SU-DHL-6 (cell line): ENCODE data around the gene AKAP8L.

Experiments used
- H2AFZ ChIP-seq: fragments of 200-600 bp; sonication (generic); 2 replicates; pipeline ENCODE4 v1.6.1; 2014; ENCODE audit warnings: low read depth, mild to moderate bottlenecking, moderate library complexity, mixed read lengths, antibody characterized with exemption, low read length; ENCODE audit not compliant: severe bottlenecking
- H3F3A ChIP-seq: fragments of 200-600 bp; shearing (Covaris generic); 2 replicates; pipeline ENCODE4 v1.6.0; 2016; ENCODE audit warnings: antibody characterized with exemption, mild to moderate bottlenecking; ENCODE audit not compliant: insufficient read depth
- H3K27ac ChIP-seq: fragments of 200-600 bp; sonication (generic); 2 replicates; pipeline ENCODE4 v1.5.1; 2016; ENCODE audit warnings: low read depth, mild to moderate bottlenecking, low read length, moderate library complexity, mixed read lengths
- H3K27me3 ChIP-seq: fragments of 200-600 bp; sonication (generic), shearing (Covaris generic); 2 replicates; pipeline ENCODE4 v1.6.0; 2014; ENCODE audit warnings: mild to moderate bottlenecking, low read length
- H3K36me3 ChIP-seq: fragments of 200-600 bp; sonication (generic); 2 replicates; pipeline ENCODE4 v1.6.1; 2014; ENCODE audit warnings: mild to moderate bottlenecking, low read length, mixed read lengths
- H3K4me2 ChIP-seq: fragments of 300-600, 200-600 bp; shearing (Covaris generic), sonication (generic); 2 replicates; pipeline ENCODE4 v1.6.0; 2014; ENCODE audit warnings: low read length, low read depth, mild to moderate bottlenecking; ENCODE audit not compliant: poor library complexity, severe bottlenecking
- H3K4me3 ChIP-seq: fragments of 200-600 bp; sonication (generic); 2 replicates; pipeline ENCODE4 v1.5.1; 2014; ENCODE audit warnings: antibody characterized with exemption, low read length, mild to moderate bottlenecking, mixed read lengths; ENCODE audit not compliant: insufficient read depth, poor library complexity, severe bottlenecking
- H3K79me2 ChIP-seq: fragments of 200-600 bp; sonication (generic); 2 replicates; pipeline ENCODE4 v1.6.1; 2014; ENCODE audit warnings: mild to moderate bottlenecking, low read length, moderate library complexity; ENCODE audit not compliant: insufficient read depth
- H3K9ac ChIP-seq: fragments of 200-600 bp; sonication (generic); 2 replicates; pipeline ENCODE4 v1.7.0; 2014; ENCODE audit warnings: mild to moderate bottlenecking, low read length
- H3K9me2 ChIP-seq: fragments of 200-600 bp; sonication (generic); replicated peaks from 2 replicates; pipeline ENCODE4 v1.6.1; 2014; ENCODE audit warnings: low read length; ENCODE audit not compliant: insufficient read depth
- H3K9me3 ChIP-seq: fragments of 200-600 bp; sonication (generic); 2 replicates; pipeline ENCODE4 v1.6.1; 2014; ENCODE audit warnings: low read length, mixed read lengths; ENCODE audit not compliant: insufficient read depth
- H4K20me1 ChIP-seq: fragments of 200-600 bp; sonication (generic); 2 replicates; pipeline ENCODE4 v1.6.1; 2014; ENCODE audit warnings: low read depth, mild to moderate bottlenecking, antibody characterized with exemption, low read length, moderate library complexity, mixed read lengths
- EZH2phosphoT487 ChIP-seq: fragments of 200-600 bp; sonication (generic), shearing (Covaris generic); conservative IDR thresholded peaks from 2 replicates; pipeline ENCODE4 v1.6.1; 2018; ENCODE audit warnings: mild to moderate bottlenecking, antibody characterized with exemption, low read length, moderate library complexity, mixed read lengths
- TF ChIP-seq, protein P1 (sequence below): fragments of 200-600 bp; sonication (generic); IDR thresholded peaks from one replicate; pipeline ENCODE4 v1.5.1; 2017; ENCODE audit warnings: antibody characterized with exemption, mild to moderate bottlenecking, low read length, moderate library complexity; ENCODE audit not compliant: insufficient read depth, poor library complexity, severe bottlenecking

AKAP8L gene

DNA sequence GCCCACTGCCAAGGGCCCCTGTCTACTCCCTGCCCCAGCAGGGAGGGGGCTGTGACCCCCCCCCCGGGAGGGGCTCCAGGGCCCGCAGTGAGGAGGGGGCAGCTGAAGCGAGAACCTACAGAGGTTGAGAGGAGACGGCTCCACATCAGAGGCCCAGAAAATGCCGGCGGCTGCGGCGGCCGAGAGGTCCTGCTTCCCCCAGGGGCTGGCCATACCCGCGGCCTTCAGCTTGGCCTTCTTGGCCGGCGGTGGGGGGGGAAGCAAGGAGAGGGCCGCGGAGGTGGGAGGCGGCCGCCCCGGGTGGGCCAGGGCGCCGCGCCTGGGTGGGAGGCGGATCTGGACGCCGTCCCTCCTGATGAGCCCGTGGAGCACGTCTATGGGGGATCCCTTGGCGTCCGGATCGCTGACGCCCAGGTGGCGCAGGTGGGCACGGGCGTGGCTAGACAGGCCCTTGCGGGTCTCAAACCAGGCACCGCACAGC, 9.2 kb upstream of the AKAP8L start:
- H3K4me3 ChIP-seq = no peak overlapping the region
- H3K27me3 ChIP-seq = no peaks in the 10 kb centered on the region
- no peaks in the 10 kb centered on the region for H3K9me2 ChIP-seq
- H3K27ac ChIP-seq = no peak overlapping the region
- H3K36me3 ChIP-seq = peaks cover 7% of the 10 kb centered on the region; the same call in 1 of the 2 replicates
- no peak overlapping the region for H3K4me2 ChIP-seq
- no peak overlapping the region for H3K9ac ChIP-seq
- no peaks in the 10 kb centered on the region for H3K9me3 ChIP-seq
- H4K20me1 ChIP-seq = no peaks in the 10 kb centered on the region; the same call in 1 of the 2 replicates
- TF ChIP-seq EZH2phosphoT487 = no peak
- TF ChIP-seq, protein P1, sequence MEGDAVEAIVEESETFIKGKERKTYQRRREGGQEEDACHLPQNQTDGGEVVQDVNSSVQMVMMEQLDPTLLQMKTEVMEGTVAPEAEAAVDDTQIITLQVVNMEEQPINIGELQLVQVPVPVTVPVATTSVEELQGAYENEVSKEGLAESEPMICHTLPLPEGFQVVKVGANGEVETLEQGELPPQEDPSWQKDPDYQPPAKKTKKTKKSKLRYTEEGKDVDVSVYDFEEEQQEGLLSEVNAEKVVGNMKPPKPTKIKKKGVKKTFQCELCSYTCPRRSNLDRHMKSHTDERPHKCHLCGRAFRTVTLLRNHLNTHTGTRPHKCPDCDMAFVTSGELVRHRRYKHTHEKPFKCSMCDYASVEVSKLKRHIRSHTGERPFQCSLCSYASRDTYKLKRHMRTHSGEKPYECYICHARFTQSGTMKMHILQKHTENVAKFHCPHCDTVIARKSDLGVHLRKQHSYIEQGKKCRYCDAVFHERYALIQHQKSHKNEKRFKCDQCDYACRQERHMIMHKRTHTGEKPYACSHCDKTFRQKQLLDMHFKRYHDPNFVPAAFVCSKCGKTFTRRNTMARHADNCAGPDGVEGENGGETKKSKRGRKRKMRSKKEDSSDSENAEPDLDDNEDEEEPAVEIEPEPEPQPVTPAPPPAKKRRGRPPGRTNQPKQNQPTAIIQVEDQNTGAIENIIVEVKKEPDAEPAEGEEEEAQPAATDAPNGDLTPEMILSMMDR = no peak
- no peak overlapping the region for H2AFZ ChIP-seq
- no peaks in the 10 kb centered on the region for H3F3A ChIP-seq
- peaks cover 40% of the 10 kb centered on the region for H3K79me2 ChIP-seq

DNA sequence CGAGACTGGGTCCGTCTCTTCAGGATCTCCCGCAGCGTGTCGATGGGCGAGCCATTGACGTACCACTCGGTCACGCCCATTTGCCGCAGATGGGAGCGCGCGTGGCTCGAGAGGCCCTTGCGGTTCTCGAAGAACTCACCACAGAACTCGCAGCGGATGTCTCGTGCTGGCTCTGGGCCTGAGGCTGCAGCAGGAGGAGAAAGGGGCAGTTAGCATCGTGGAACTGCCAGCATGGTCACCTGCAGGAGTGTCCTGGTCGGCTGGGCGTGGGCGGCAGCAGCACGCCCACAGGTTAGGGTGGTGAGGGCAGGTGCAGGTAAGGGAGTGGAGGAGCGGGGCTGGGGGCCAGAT, 8.5 kb upstream of the AKAP8L start:
- H3K9ac ChIP-seq = no peak overlapping the region
- peaks cover 7% of the 10 kb centered on the region; the same call in 1 of the 2 replicates for H3K36me3 ChIP-seq

DNA sequence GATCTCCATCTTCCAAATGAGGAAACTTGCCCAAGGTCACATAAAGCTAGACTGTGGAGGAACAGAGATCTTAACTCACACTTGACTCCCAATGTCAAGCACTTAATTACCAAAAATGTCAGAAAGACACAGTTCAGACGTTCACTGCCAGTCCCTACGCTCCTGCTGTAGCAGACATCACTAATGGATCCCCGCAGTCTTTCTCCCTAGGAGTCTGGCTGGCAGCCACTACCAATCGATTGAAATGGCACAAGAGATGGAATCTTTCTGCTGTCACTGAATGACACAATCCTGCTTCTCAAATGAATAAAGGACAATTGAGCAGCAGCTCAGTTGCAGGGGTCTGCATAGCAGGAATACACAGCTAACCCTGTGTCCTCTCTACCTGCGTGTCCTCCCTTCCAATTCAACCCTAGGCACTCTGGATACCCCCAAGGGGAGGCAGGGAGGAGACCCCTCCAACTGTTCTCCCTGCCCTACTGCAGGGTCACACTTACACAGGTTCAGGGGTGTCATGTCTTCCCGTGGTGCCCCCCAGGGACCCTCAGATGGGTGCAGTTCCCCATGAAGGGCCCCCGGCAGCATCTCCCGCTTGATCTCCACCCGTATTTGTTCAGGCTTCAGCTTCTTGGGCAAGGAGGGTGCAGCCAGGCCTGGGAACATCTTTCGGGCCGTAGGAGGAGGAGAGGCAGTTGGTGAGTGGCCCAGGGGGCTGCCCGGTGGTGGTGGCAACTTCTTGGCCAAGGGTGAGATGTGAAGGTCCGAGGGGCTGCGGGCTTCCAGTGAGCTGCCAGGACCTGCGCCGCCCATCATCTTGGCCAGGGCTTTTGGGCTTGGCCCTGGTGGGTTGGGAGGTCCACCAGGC, 7.9 kb upstream of the AKAP8L start:
- H3K79me2 ChIP-seq = peaks cover 34% of the 10 kb centered on the region
- no peaks in the 10 kb centered on the region for H3K9me2 ChIP-seq
- TF ChIP-seq, protein P1 = no peak
- TF ChIP-seq EZH2phosphoT487 = no peak
- H4K20me1 ChIP-seq = no peaks in the 10 kb centered on the region; the same call in 1 of the 2 replicates
- no peak overlapping the region for H3K27ac ChIP-seq
- no peak overlapping the region for H3K4me3 ChIP-seq
- no peaks in the 10 kb centered on the region for H3F3A ChIP-seq
- no peaks in the 10 kb centered on the region for H3K9me3 ChIP-seq
- H3K9ac ChIP-seq = no peak overlapping the region
- H3K36me3 ChIP-seq = peaks cover 7% of the 10 kb centered on the region; the same call in 1 of the 2 replicates
- no peak overlapping the region for H3K4me2 ChIP-seq
- no peaks in the 10 kb centered on the region for H3K27me3 ChIP-seq
- no peak overlapping the region for H2AFZ ChIP-seq

More for the DNA sequence above, 8.5 kb upstream of the AKAP8L start:
- Histone ChIP-seq H3F3A (no peaks in the 10 kb centered on the region), H3K4me3 (no peak overlapping the region), H3K27me3 (no peaks in the 10 kb centered on the region), H2AFZ (no peak overlapping the region), H4K20me1 (no peaks in the 10 kb centered on the region; the same call in 1 of the 2 replicates), H3K9me3 (no peaks in the 10 kb centered on the region), H3K27ac (no peak overlapping the region), H3K4me2 (no peak overlapping the region), H3K9me2 (no peaks in the 10 kb centered on the region), H3K79me2 (peaks cover 40% of the 10 kb centered on the region)
- TF ChIP-seq EZH2phosphoT487 = no peak
- TF ChIP-seq, protein P1 = no peak
